Testis (tissue), 3 donors: ENCODE measurements around the gene SALL3. TPM values are rescaled to one million over a fixed set of nuclear protein-coding genes. Genes with fewer than 3 reads are reported as not detected.

Experiments
- DNase-seq: peaks from one replicate; pipeline ENCODE4 v3.0.0-alpha.2; 2019
- H3K27ac ChIP-seq, 2 donors: fragments of 200-600 bp; sonication (generic); one replicate each; pipeline ENCODE4 v1.5.1; 2019
- H3K27me3 ChIP-seq: fragments of 200-600 bp; sonication (generic); one replicate; pipeline ENCODE4 v1.5.1; 2019
- H3K36me3 ChIP-seq: fragments of 200-600 bp; sonication (generic); one replicate; pipeline ENCODE4 v1.5.1; 2017; ENCODE audit warnings: low read depth; ENCODE audit errors: missing control alignments
- H3K4me1 ChIP-seq: fragments of 200-600 bp; sonication (generic); one replicate; pipeline ENCODE4 v1.5.1; 2019
- H3K4me3 ChIP-seq, 2 donors: fragments of 200-600 bp; sonication (generic); one replicate each; pipeline ENCODE4 v1.5.1; 2017 to 2019
- H3K9me3 ChIP-seq: fragments of 200-600 bp; sonication (generic); one replicate; pipeline ENCODE4 v1.5.1; 2017
- CTCF ChIP-seq, 3 experiments: fragments of 450-650 bp in 2 of 3; fragments of 200-600 bp in 1 of 3; sonication (generic) in 1 of 3; IDR thresholded peaks; one replicate each; pipeline ENCODE4 v1.5.1; 2016 to 2019; ENCODE audit warnings: antibody characterized with exemption in 3 of 3, mild to moderate bottlenecking in 2 of 3, moderate library complexity in 1 of 3
- POLR2A ChIP-seq: fragments of 450-650 bp; IDR thresholded peaks from one replicate; pipeline ENCODE4 v1.6.1; 2017; ENCODE audit warnings: antibody characterized with exemption, mild to moderate bottlenecking, moderate library complexity
- WGBS, 2 donors: methylation state at CpG; one replicate each; pipeline ENCODE4 v1.1.5; 2018; 5-methylcytosine and 5-hydroxymethylcytosine counted together
- intact Hi-C: fragments of 100-400 bp; cut with DNase I; formaldehyde crosslinking; loops from one replicate; pipeline ENCODE4 v1.15.1; 2023; ENCODE audit warnings: low total_unique reads
- polyA plus RNA-seq: library from polyadenylated mRNA; stranded (reverse); fragments of 350-450 nt; fragmentation: Illumina TruSeq; extraction: RNeasy Lipid Tissue Mini Kit (QIAGEN cat#74804); gene quantifications from one replicate; pipeline ENCODE4 v1.2.3, GENCODE V29; 2014; ENCODE audit warnings: low read depth, low replicate concordance; ENCODE audit not compliant: insufficient read depth
- total RNA-seq, 2 donors: library from RNA; depleted of rRNA; stranded (reverse); fragments of >200 nt; gene quantifications; one replicate each; pipeline ENCODE4 v1.2.3, GENCODE V29; 2016

Gene SALL3
- total and polyA plus RNA-seq, 3 donors from 2014 or later = 1.9 to 15.2 (median 8.3) TPM

GRCh38 chr18:79043288-79043687 is 63.7 kb downstream of the SALL3 start:
- no peak for TF ChIP-seq CTCF (IDR thresholded peaks at IDR 0.05)
- TF ChIP-seq POLR2A = no peak
- Histone ChIP-seq H3K27ac (no peak overlapping the region), H3K4me3 (no peak overlapping the region), H3K27me3 (no peaks in the 10 kb centered on the region), H3K4me1 (no peaks in the 10 kb centered on the region), H3K36me3 (no peaks in the 10 kb centered on the region), H3K9me3 (no peaks in the 10 kb centered on the region)
- WGBS, 2 donors = 92 to 93% methylated on average over 5 of the region's 5 CpGs
- no peak for DNase-seq
- intact Hi-C loops = no loop called here

- no peaks in the 10 kb centered on the region for H3K36me3 ChIP-seq
- 50% methylated on average over 14 of the region's 14 CpGs for WGBS, 2 donors
- H3K4me1 ChIP-seq = no peaks in the 10 kb centered on the region
- no peak overlapping the region for H3K27ac ChIP-seq
- no peak overlapping the region for H3K4me3 ChIP-seq
- no peak for DNase-seq
- no peaks in the 10 kb centered on the region for H3K9me3 ChIP-seq
- TF ChIP-seq POLR2A (no peak), CTCF (IDR thresholded peaks at IDR 0.05) (no peak)
- no peaks in the 10 kb centered on the region for H3K27me3 ChIP-seq
- intact Hi-C loops = no loop called here
Observed at GRCh38 chr18:79046522-79046921, 66.9 kb downstream of the SALL3 start.

GRCh38 chr18:79047556-79048244 is 68.1 kb downstream of the SALL3 start:
- WGBS, 2 donors = 49 to 60% methylated on average over 15 to 36 of the region's 36 CpGs
- Histone ChIP-seq H3K4me3 (peak overlapping the region; percentile 39 to 54), H3K36me3 (no peaks in the 10 kb centered on the region), H3K27me3 (no peaks in the 10 kb centered on the region), H3K4me1 (no peaks in the 10 kb centered on the region), H3K27ac (no peak overlapping the region), H3K9me3 (no peaks in the 10 kb centered on the region)
- intact Hi-C loops = no loop called here
- TF ChIP-seq POLR2A (no peak), CTCF (IDR thresholded peaks at IDR 0.05) (no peak)
- no peak for DNase-seq

GRCh38 chr18:79048245-79048632 is 68.6 kb downstream of the SALL3 start:
- Histone ChIP-seq H3K36me3 (no peaks in the 10 kb centered on the region), H3K4me1 (no peaks in the 10 kb centered on the region), H3K27me3 (no peaks in the 10 kb centered on the region), H3K27ac (no peak overlapping the region), H3K9me3 (no peaks in the 10 kb centered on the region), H3K4me3 (no peak overlapping the region)
- DNase-seq = no peak
- no peak for TF ChIP-seq CTCF (IDR thresholded peaks at IDR 0.05)
- no peak for TF ChIP-seq POLR2A
- 53 to 90% methylated on average over 6 to 8 of the region's 8 CpGs for WGBS, 2 donors
- intact Hi-C loops = no loop called here

GRCh38 chr18:79049506-79049905 is 69.9 kb downstream of the SALL3 start:
- no peak for TF ChIP-seq CTCF (IDR thresholded peaks at IDR 0.05)
- no peak for TF ChIP-seq POLR2A
- H3K9me3 ChIP-seq = no peaks in the 10 kb centered on the region
- H3K4me3 ChIP-seq = no peak overlapping the region
- H3K36me3 ChIP-seq = no peaks in the 10 kb centered on the region
- 76 to 92% methylated on average over 3 of the region's 3 CpGs for WGBS, 2 donors
- H3K27ac ChIP-seq = no peak overlapping the region
- intact Hi-C loops = no loop called here
- no peaks in the 10 kb centered on the region for H3K27me3 ChIP-seq
- no peak for DNase-seq
- no peaks in the 10 kb centered on the region for H3K4me1 ChIP-seq
